Activated CD8-positive, alpha-beta memory T cell treated with anti-CD3 and anti-CD28 coated beads, Interleukin-2, amount 50 U/mL, for 48 hours (primary cell): ENCODE measurements around the gene MACROD2.

Source experiments
- DNase-seq: peaks from one replicate; pipeline ENCODE4 v3.0.0-alpha.2; 2020

The MACROD2 gene

DNA sequence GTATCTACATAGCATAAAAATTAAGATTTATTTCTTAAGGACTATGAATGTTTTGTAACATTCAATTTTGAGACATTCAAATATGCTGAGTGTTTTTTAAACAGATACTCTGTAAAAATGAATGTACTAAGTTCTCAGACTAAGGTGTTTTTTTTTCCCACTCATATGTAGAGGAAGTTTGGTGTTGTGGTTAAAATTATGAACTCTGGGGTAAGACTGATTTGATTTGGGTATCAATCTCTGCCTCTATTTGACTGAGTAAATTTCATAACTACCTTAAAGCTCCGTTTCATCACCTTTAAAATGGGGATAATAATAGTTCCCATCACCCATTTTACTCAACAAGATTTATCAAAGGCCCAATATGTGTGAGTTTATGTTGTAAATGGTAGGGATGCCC, 728.7 kb downstream of the MACROD2 start:
- DNase-seq, result no peak

DNA sequence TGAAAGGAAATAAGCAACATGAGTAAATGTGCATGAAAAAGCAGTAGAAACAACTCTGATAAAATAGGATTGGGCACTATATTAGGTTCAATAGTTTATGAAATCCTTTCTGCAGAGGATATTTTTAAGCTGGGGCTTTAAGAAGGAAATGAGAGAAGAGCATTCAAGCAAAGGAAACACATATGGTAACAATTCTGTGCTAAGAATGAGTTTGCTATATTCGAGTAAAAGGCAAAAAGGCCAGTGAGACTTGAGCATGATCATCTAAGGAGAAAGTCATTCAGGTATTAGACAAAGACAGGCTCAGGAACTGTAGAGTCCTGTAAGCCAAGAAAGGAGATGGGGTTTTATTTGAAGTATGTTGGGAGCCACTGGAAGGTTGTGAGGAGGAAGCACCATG, 729.2 kb downstream of the MACROD2 start:
- no peak for DNase-seq

DNA sequence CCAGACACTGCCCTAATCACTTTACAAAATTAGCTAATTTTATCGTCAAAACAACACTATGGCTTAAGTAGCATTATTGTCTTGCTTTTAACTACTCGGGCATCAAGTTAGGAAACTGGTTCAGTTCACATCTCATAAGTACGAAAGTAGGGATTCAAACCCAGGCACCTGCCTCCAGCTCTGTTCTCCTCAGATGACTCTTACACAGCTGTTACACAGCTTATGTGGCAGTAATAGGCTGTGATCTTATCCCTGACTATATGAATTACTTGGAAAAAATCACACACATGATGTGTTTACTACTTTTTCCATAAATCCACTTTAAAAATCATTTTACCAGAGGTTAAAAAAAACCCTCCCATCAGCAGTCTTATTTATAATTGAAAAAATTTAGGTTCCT, 731.3 kb downstream of the MACROD2 start:
- no peak for DNase-seq

DNA sequence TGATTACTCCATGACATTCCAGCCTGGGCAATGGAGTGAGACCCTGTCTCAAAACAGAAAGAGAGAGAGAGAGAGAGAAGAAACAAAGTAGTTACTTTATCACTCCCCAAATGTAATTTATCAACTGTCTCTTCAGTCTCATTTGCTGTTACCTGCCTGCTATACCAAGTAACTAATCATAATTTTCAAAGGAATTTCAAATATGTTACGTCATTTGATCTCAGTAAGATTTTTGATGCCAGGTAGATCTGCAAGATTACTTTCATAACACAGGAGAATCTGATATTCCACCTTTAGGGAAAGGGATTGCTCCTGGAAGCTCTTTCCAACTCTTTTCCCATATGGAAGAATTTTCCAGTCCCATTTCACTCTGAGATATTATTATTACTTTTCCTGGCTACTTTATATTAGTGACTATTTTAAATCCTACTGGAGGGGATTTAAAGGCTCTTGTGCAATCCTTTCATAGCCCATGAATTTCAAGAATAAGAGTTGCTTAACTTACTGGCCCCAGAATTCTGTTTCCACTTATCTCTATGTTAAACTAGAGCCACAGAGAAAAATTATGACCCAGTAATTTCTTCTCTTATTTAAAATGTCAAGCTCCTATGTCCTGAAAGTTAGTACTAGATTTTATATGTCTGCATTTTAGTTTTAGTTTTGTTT, 732.3 kb downstream of the MACROD2 start:
- no peak for DNase-seq

DNA sequence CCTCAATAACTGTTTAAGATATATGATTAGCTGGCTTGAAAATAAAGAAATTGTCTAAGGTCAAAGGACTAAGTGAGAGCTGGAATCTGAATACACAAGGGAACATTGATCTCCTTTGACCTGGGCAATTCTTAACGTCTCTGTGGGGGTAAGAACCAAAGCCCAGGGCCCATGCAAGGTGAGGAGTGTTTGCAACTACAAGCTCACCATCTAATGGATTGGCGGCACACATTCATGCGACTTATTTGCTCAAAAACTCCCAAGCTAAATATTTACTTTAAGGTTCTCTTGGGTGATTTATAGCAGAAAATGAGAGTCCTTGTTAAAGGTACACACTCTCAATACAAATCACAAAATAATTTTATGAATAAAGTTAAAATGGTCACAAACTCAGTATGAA, 734.1 kb downstream of the MACROD2 start:
- no peak for DNase-seq

DNA sequence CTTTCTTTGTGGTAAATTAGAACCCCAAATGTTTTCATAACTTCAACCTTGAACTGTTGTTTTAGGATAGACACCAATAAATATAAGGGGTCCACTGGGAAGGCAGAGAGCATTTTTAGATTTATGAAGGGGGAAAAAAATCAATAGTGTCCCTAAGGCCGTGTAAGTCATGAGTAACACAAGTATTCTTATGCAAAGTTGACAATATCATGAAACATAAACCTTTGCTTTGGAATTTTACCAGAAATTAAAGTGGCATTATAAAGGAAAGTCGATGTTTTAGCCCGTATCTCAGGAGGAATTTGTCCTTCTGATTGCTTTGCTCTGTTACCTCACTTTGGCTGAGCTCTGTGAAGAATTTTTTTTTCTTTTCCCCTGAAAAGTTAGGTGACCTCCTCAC, 737.0 kb downstream of the MACROD2 start:
- no peak for DNase-seq

DNA sequence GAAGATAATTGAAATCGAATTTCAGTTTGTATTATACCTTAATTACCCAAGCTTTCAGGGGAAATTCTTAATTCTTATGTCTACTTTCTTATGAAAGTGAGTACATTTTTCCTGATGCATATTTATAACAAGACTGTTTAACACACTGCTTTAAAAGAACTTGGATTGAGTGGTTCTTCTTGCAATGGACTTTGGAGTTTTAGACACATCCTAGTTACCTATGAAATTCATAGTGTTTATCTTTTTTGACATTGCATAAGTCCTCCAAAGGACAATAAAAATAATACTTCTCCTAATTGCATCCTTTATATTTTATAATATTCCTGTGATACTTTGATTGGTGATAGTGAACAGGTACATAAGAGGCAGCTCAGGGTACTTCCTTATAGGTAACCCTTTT, 737.7 kb downstream of the MACROD2 start:
- no peak for DNase-seq

DNA sequence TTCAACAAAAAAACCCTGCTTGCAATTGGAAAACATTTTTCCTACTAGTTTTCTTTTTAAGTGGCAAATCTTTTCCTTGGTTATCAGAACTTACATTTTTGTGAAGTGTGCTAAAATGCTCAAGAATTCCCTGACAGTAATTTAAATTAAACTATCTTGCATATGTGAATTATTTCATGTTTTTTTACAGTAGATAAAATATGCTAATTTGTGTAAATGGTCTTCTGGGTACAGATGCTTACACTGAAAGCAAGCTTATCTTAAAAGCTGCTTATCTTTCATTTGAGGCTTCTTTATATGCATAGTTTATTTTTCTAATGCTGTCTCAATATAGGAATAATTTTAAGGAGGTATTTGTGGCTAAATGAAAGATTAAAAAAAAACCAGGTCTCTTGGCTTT, 745.1 kb downstream of the MACROD2 start:
- no peak for DNase-seq

DNA sequence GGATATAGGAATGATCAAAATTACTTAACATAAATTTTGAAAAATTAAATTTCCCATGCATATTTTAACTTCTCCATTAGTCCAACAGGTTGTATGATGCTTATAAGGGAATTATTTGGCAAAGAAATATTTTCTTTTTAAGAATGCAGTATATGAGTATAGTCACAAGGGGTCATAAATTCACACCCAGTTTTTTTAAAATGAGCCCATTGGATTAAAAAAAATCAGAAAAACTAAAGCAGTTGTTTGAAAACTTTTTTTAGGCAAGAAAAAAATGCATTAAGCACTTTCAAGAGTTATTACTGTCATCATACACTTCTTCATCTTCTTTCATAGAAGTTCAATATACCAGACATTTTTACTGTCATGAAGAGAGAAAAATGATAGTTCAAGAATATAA, 746.3 kb downstream of the MACROD2 start:
- DNase-seq, result no peak

DNA sequence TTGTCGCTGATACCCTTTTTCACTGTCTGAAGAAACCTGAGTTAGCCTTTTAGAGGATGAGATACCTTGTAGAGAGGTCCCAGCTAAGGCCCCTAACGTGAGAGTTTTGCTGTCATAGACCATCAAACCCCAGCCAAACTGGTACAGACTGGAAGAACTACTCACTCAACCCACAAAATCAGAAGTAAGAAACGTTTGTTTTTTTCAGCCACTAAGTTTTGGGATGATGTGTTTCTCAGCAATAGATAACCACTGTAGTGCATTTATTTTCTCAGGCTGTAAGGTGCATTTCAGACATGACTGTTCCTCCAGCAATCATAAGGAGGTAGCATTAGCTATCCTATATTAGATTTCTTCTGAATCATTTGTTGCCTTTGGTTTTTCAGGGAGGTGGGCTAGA, 749.4 kb downstream of the MACROD2 start:
- DNase-seq, result no peak

DNA sequence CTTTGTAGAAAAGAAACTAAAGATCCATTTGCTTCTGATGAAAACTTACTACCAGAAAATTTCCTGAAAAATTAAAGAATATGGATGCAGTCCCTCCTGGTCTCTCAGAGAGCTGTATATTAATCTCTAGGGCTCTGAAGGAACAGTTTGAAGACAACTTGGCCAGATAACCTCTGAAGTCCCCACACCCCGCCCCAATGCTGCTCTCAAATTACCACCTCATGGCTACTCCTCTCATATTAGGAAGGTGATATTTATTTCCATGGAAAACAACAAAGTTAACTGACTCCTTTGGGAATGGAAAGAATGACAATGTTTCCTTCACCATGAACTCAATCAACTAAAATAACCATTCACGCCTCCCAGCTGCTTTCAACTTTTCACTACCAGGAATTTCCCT, 750.5 kb downstream of the MACROD2 start:
- DNase-seq, result no peak

DNA sequence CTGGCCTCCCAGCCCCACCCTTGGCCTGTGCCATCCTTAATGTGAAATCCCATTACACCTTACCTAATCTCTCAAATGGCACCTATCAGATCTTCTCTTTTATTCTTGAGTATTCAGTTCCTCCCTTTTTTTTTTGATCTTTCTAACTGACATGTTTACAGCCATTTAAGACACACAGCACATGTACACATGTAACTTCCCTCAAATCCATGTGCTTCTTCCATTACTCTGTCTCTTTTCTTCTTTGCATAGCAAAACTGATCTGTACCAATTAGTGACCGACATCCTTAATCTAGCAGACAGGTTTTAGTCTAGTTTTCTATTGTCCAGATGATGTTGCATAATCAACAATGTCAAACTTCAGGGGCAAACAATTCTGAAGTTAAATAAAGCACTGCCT, 755.9 kb downstream of the MACROD2 start:
- DNase-seq, result no peak

DNA sequence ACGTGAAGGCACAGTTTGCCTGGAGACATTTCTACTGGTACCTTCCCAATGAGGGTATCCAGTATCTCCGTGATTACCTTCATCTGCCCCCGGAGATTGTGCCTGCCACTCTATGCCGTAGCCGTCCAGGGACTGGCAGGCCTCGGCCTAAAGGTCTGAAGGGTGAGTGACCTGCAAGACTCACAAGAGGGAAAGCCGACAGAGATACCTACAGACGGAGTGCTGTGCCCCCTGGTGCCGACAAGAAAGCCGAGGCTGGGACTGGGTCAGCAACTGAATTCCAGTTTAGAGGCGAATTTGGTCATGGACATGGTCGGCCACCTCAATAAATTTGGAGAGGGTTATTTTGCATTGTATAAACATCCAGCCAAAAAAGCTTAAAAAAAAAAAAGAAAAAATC, 762.4 kb downstream of the MACROD2 start:
- DNase-seq, result no peak

DNA sequence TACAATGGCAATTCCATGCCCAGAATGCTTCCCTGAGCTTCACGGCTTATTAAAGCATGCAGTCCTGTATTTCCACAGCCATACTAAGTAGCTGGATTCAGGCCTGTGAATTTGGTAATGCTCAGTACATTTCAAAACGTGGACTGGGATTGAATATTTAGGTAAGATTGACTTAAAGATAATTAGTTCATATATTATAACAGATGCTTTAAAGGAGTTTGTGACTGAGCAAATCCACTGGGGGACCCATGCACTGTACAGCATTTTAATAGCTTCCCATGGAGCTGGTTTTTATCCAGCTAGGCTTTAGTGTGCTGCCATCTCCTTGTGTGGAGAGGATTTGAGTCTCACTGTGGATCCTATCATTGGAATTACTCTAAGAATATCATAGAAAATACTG, 763.0 kb downstream of the MACROD2 start:
- no peak for DNase-seq

DNA sequence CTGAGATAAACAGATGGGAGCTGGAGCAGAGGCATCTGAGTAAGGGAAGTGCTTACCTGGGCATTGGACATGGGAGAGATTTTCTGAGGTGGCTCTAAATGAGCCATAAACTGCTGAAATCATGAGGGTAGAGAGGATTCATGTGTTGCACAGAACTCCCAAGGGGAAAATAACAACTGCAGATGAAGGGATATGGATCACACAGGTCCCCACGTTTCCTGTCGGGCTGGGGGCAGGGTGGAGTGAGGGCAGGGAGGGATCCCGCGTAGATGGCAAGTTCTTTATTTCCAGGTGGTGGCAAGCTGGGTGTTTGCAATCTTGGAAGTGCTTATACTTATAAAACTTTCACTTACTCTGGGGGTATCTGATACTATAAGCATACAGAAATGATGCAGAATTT, 764.7 kb downstream of the MACROD2 start:
- DNase-seq, result no peak

DNA sequence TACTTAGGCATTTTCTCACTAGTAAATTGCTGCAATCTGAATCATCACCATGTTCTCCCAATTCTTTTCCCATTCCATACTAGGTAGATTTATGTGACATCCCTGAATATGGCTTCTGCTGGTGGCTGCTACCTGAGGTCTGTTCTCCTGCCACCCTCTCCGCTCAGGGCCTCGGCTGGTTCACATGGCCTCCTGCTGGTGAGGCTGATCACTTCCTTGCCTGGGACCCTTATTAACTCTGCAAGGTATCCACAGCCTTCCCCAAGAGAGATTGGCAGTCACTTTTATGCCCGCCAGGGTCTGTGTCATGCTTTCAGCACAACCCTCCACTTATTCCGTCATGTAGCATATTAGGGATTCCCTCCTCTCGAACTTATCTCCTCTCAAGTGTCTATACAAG, 766.6 kb downstream of the MACROD2 start:
- DNase-seq, result no peak

DNA sequence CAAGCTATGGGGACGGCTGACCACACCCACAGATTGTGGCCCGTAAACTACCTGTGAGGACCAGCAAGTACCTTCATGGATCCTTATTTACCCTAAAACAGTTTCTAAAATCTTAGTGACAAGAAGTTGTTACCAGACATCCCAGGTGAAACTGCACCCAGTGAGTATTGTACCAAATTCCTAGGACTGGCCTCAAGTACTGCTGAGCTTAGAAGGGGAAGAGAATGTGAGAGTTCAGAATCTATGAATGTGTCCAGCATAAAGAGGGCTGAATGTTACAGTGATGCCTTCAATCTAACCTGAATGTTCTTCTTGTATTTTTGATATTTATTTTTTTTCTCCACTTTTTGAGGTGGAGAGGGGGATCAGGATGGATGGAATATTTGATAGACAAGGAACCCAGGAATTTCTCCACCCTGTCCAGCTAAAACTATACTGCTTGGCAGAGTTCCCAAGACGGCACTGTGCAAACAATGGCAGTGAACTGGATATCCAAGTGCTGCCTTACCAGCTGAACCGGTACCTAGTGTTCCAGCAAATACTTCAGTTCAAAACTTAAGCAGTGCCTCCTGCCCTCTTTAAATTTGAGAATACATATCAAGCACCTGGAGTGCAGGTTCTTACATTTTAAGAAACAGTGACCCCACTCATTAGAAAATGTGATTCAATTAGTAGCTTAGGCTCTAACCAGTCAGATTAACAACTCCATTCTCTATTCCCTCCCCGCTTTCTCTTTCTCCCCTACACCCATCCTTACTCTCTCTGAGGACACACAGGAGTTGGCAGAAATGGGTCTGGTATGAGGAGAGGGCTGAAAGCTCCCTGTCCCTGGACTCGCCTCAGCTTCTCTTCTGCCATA, 769.4 kb downstream of the MACROD2 start:
- DNase-seq, result no peak

DNA sequence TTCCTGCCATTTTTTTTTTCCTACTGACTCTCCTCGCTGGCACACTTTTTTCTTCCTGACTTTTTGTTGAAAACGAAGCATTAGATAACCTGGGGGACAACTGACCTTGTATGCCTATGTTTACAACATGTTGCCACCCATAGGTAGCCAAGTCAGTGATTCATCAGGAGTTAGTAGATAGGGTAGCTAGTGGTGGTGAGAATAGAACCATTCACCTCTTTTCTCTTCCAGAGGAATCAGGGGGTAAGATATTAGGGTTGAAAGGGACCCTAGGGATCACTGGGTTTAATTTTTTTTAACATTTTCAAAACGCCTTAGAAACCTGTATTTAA, 770.0 kb downstream of the MACROD2 start:
- no peak for DNase-seq

DNA sequence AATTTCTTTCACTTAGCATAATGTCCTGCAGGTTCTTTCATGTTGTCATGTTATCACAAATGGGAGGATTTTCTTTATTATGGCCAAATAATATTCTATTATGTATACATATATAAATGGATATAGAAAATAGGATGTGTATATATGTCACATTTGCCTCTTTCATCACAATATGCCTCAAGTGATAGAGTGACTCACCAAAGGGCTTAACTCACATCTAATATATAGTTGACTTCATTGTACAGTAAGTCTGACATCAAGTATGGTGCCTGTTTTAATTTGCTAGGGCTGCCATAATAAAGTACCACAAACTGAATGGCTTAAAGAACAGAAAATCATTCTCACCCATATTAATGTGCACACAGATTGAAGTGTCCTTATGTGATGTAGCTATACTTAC, 778.2 kb downstream of the MACROD2 start:
- DNase-seq, result no peak

DNA sequence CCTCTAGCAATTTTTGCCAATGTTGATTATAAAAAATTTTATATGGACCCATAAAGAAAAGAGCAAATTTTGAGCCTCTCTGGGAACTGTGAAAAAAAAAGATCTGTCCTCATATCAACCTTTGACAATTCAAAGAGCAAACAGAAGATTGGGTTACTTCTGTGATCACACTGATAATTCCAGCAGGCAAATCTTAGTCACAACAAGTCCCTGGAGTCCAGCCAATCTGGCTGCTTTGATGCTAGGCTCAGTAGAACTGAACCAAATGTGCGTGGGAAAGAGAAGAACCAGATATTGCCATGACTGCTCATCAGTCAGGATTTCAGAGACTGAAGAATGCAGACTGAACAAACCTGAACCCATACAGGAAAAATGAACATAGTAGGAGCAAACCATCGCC, 780.5 kb downstream of the MACROD2 start:
- no peak for DNase-seq

DNA sequence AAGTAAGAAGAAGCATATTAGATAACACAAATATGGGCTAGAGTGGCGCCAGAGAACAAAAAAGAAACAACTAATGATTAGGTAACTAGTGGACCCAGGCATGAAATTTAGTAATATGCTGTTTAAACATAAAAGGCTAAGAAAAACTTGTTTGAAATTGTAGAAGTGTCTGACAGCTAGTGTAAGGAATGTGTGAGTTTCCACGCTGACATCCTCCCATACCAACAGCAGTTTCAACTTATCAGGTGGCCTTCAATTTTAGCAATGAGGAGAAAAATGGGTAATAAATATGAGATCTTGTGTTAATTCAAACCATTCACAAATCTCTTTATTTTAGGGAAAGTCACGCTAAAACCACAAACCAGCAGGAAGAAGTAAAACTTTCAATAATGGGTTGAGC, 782.3 kb downstream of the MACROD2 start:
- no peak for DNase-seq

DNA sequence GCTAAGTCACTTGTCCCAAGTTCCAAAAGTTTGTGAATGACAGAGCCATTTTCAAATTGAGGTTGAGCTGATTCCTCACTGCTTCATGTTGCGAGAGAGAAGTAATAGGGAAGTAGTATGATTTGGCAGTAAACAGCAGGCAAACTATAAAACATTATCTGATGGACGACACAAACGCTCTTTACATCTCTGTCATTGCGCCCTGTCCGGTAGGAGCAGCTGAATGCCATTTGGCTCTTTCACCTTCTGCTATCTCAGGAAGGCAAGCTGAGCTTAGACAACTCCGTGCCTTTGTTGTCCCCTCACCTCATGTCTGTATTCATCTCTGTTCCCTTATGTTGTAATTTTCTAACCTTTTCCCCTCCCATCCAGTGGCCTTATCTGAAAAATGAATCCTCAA, 782.8 kb downstream of the MACROD2 start:
- no peak for DNase-seq

DNA sequence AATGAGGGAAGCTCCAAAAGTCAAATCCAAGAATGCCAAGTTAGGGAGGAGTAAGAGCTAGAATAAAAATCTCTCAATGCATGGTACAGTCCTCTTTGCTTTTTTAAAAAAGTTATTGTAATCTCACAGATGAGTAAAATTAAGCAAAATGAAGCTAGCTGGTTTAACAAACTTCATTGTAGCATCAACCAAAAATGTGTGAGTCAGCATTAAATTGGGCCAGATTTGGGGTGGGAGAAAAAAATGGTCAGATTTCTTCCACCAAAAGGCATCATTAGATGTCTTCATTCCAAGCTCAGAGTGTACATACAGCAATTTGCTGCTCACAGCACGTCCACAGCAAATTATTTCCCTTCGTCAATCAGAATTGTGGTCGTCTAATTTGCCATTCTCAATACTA, 783.6 kb downstream of the MACROD2 start:
- DNase-seq, result no peak

DNA sequence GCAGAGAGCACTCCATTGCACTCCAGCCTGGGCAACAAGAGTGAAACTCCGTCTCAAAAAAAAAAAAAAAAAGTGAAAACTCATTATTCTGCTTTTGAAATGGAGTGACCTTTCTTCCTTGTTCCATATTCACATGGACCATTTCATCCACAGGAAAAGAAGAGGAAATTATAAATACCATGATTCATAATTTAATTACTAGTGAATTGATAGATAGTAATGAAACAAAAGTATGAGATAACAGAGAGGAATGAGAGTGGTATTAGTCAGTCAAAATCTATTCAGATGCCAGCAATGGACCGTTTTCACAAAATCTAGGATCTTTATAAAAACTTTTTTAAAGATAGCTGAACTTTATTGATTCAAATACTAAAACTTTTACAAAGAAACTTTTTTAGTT, 785.2 kb downstream of the MACROD2 start:
- no peak for DNase-seq

DNA sequence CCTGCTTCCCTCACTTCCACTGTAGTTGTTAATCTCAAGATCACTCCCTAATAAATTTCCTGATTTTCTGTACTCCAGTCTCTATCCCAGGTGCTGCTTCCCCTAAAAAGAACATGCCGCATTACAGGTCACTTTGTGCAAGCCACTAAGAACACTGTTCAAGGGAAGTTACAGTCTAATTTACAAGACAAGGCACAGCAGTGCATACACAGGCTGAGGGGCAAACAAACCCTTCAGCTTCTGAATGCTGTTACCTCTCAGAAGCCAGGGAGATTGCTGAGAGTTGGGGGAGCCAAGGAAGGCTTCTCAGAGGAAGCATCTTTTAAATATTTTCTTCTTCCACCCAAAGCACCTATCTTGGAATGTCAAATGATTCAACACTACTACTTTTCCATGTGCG, 787.4 kb downstream of the MACROD2 start:
- DNase-seq, result no peak
